LoVo (cell line): ENCODE measurements around the gene TMEM201.

ENCODE experiments used
- DNase-seq: peaks from one replicate; pipeline ENCODE4 v3.0.0-alpha.2; 2016; ENCODE audit warnings: low spot score

The TMEM201 gene

GRCh38 chr1:9580942-9581341, 7.8 kb upstream of the TMEM201 start:
- DNase-seq = no peak

- no peak for DNase-seq
Observed at GRCh38 chr1:9586147-9586766, 2.5 kb upstream of the TMEM201 start.

- DNase-seq = peak; percentile 12
Observed at GRCh38 chr1:9589144-9589718, 520 bp downstream of the TMEM201 start.

- DNase-seq = peak; percentile 1
Observed at GRCh38 chr1:9589719-9590157, 1.0 kb downstream of the TMEM201 start.

GRCh38 chr1:9590201-9590600, 1.5 kb downstream of the TMEM201 start:
- DNase-seq = no peak

GRCh38 chr1:9590945-9591668, 2.4 kb downstream of the TMEM201 start:
- DNase-seq = no peak

- DNase-seq = no peak
Observed at GRCh38 chr1:9591669-9592509, 3.2 kb downstream of the TMEM201 start.

- DNase-seq = no peak
Observed at GRCh38 chr1:9592510-9593075, 3.9 kb downstream of the TMEM201 start.

GRCh38 chr1:9593147-9593491, 4.4 kb downstream of the TMEM201 start:
- DNase-seq = no peak

GRCh38 chr1:9593492-9594465, 5.1 kb downstream of the TMEM201 start:
- no peak for DNase-seq

GRCh38 chr1:9594471-9595155, 5.9 kb downstream of the TMEM201 start:
- no peak for DNase-seq

- no peak for DNase-seq
Observed at GRCh38 chr1:9595156-9595967, 6.7 kb downstream of the TMEM201 start.

GRCh38 chr1:9595968-9596340, 7.2 kb downstream of the TMEM201 start:
- no peak for DNase-seq

GRCh38 chr1:9596415-9597123, 7.9 kb downstream of the TMEM201 start:
- no peak for DNase-seq

GRCh38 chr1:9597361-9598315, 8.9 kb downstream of the TMEM201 start:
- DNase-seq = no peak

GRCh38 chr1:9598316-9598700, 9.6 kb downstream of the TMEM201 start:
- no peak for DNase-seq

GRCh38 chr1:9599741-9600140, 11.0 kb downstream of the TMEM201 start:
- no peak for DNase-seq
